WTC11 (cell line): ENCODE measurements around the gene TUBGCP6. TPM values are rescaled to one million over a fixed set of nuclear protein-coding genes. Genes with fewer than 3 reads are reported as not detected.

ENCODE experiments used
- ATAC-seq: fragments of 200-7000 bp; cut with Tn5 transposase; 2 replicates; pipeline ENCODE4 v1.10.0; 2021; ENCODE audit warnings: mild to moderate bottlenecking, moderate library complexity
- CTCF ChIA-PET: fragments of 300-600 bp; sonication (Branson Sonifier 250); formaldehyde crosslinking; loops from one replicate; lab custom pipeline; 2021; ENCODE audit warnings: antibody characterized with exemption; lab: Charles Lee
- POLR2A ChIA-PET: fragments of 350-600 bp; sonication (Branson Sonifier 250); formaldehyde crosslinking; loops from one replicate; lab custom pipeline; 2021; ENCODE audit warnings: antibody characterized with exemption; lab: Charles Lee
- DNase-seq: peaks from one replicate; pipeline ENCODE4 v3.0.0; 2021; ENCODE audit warnings: low spot score
- H3K27ac Mint-ChIP-seq: 2 replicates; pipeline ENCODE4 v1.8.0; 2021; ENCODE audit warnings: mixed read lengths
- H3K27me3 Mint-ChIP-seq: 2 replicates; pipeline ENCODE4 v1.8.0; 2021; ENCODE audit warnings: low read depth, mild to moderate bottlenecking, moderate library complexity, mixed read lengths
- H3K36me3 Mint-ChIP-seq: 2 replicates; pipeline ENCODE4 v1.8.0; 2021; ENCODE audit warnings: mixed read lengths
- H3K4me1 Mint-ChIP-seq: 2 replicates; pipeline ENCODE4 v1.8.0; 2022; ENCODE audit warnings: mixed read lengths
- H3K4me3 Mint-ChIP-seq: 2 replicates; pipeline ENCODE4 v1.8.0; 2021; ENCODE audit warnings: mild to moderate bottlenecking, moderate library complexity, mixed read lengths
- H3K9me3 Mint-ChIP-seq: 2 replicates; pipeline ENCODE4 v1.8.0; 2021; ENCODE audit warnings: mixed read lengths
- CBFB ChIP-seq: sonication (generic); formaldehyde crosslinking; IDR thresholded peaks from 2 replicates; pipeline ENCODE4 v1.8.1; 2022; ENCODE audit warnings: mild to moderate bottlenecking, low read depth, missing genetic modification reagents
- CREM ChIP-seq: sonication (generic); formaldehyde crosslinking; IDR thresholded peaks from 2 replicates; pipeline ENCODE4 v1.8.1; 2022; ENCODE audit warnings: mild to moderate bottlenecking, missing genetic modification reagents, moderate library complexity
- ELF4 ChIP-seq: sonication (generic); formaldehyde crosslinking; IDR thresholded peaks from 2 replicates; pipeline ENCODE4 v1.8.1; 2022; ENCODE audit warnings: low read depth, mild to moderate bottlenecking, moderate library complexity, missing genetic modification reagents
- ETV6 ChIP-seq: sonication (generic); formaldehyde crosslinking; IDR thresholded peaks from 2 replicates; pipeline ENCODE4 v1.8.1; 2022; ENCODE audit warnings: mild to moderate bottlenecking, missing genetic modification reagents
- JAZF1 ChIP-seq: fragments of 250-450 bp; sonication (Bioruptor Pico); IDR thresholded peaks from 2 replicates; pipeline ENCODE4 v1.9.0; 2021; ENCODE audit warnings: moderate library complexity, mild to moderate bottlenecking, inconsistent platforms
- JUN ChIP-seq: sonication (generic); formaldehyde crosslinking; IDR thresholded peaks from 2 replicates; pipeline ENCODE4 v1.8.0; 2023; ENCODE audit warnings: mild to moderate bottlenecking, missing genetic modification reagents
- KAT7 ChIP-seq: sonication (generic); formaldehyde crosslinking; IDR thresholded peaks from 2 replicates; pipeline ENCODE4 v1.8.1; 2023; ENCODE audit warnings: missing genetic modification reagents, mild to moderate bottlenecking, borderline replicate concordance
- NR1H2 ChIP-seq: sonication (generic); formaldehyde crosslinking; IDR thresholded peaks from 2 replicates; pipeline ENCODE4 v1.9.0; 2021; ENCODE audit warnings: mild to moderate bottlenecking, moderate library complexity, missing genetic modification reagents
- PRRX2 ChIP-seq: fragments of 250-450 bp; sonication (Bioruptor Pico); IDR thresholded peaks from 2 replicates; pipeline ENCODE4 v1.8.0; 2021; ENCODE audit warnings: mild to moderate bottlenecking
- RELA ChIP-seq: sonication (generic); formaldehyde crosslinking; IDR thresholded peaks from 2 replicates; pipeline ENCODE4 v1.8.1; 2022; ENCODE audit warnings: missing genetic modification reagents, mild to moderate bottlenecking, borderline replicate concordance
- RORB ChIP-seq: fragments of 250-450 bp; sonication (Bioruptor Pico); IDR thresholded peaks from 2 replicates; pipeline ENCODE4 v1.9.0; 2021; ENCODE audit warnings: mild to moderate bottlenecking
- SMAD3 ChIP-seq: sonication (generic); formaldehyde crosslinking; IDR thresholded peaks from 2 replicates; pipeline ENCODE4 v1.8.0; 2022; ENCODE audit warnings: missing genetic modification reagents, mild to moderate bottlenecking, borderline replicate concordance
- TCF7 ChIP-seq: sonication (generic); formaldehyde crosslinking; IDR thresholded peaks from 2 replicates; pipeline ENCODE4 v1.8.0; 2022; ENCODE audit warnings: mild to moderate bottlenecking, low read depth, missing genetic modification reagents, moderate library complexity
- ZBTB21 ChIP-seq: sonication (generic); formaldehyde crosslinking; IDR thresholded peaks from 2 replicates; pipeline ENCODE4 v1.8.1; 2023; ENCODE audit warnings: mild to moderate bottlenecking, missing genetic modification reagents, borderline replicate concordance
- ZNF423 ChIP-seq: fragments of 250-450 bp; sonication (Bioruptor Pico); IDR thresholded peaks from 2 replicates; pipeline ENCODE4 v2.1.2; 2022; ENCODE audit warnings: mild to moderate bottlenecking, moderate library complexity
- ZNF671 ChIP-seq: fragments of 250-450 bp; sonication (Bioruptor Pico); IDR thresholded peaks from 2 replicates; pipeline ENCODE4 v1.8.0; 2021; ENCODE audit warnings: mild to moderate bottlenecking
- total RNA-seq: library from RNA; stranded (reverse); gene quantifications from 3 replicates; pipeline ENCODE4 v1.2.3, GENCODE V29; 2021
- TF ChIP-seq, protein P1 (sequence below): sonication (generic); formaldehyde crosslinking; IDR thresholded peaks from 2 replicates; pipeline ENCODE4 v1.8.1; 2023; ENCODE audit warnings: mild to moderate bottlenecking, missing genetic modification reagents, moderate library complexity
- TF ChIP-seq, protein P2 (sequence below): fragments of 200-600 bp; IDR thresholded peaks from 2 replicates; pipeline ENCODE4 v1.8.0; 2022; ENCODE audit warnings: antibody characterized with exemption
- TF ChIP-seq, protein P3 (sequence below): sonication (generic); formaldehyde crosslinking; IDR thresholded peaks from 2 replicates; pipeline ENCODE4 v1.8.1; 2022; ENCODE audit warnings: mild to moderate bottlenecking, missing genetic modification reagents, moderate library complexity, borderline replicate concordance
- TF ChIP-seq, protein P4 (sequence below): fragments of 250-450 bp; sonication (Bioruptor Pico); IDR thresholded peaks from 2 replicates; pipeline ENCODE4 v1.8.0; 2021; ENCODE audit warnings: mild to moderate bottlenecking
- TF ChIP-seq, protein P5 (sequence below): sonication (generic); formaldehyde crosslinking; conservative IDR thresholded peaks from 2 replicates; pipeline ENCODE4 v1.8.1; 2023; ENCODE audit warnings: mild to moderate bottlenecking, low read depth, missing genetic modification reagents, moderate library complexity
- TF ChIP-seq, protein P6 (sequence below): sonication (generic); formaldehyde crosslinking; IDR thresholded peaks from 2 replicates; pipeline ENCODE4 v1.8.1; 2023; ENCODE audit warnings: mild to moderate bottlenecking, moderate library complexity, missing genetic modification reagents

The TUBGCP6 gene
- total RNA-seq, 1 experiment from 2014 or later = 45.4 TPM

DNA sequence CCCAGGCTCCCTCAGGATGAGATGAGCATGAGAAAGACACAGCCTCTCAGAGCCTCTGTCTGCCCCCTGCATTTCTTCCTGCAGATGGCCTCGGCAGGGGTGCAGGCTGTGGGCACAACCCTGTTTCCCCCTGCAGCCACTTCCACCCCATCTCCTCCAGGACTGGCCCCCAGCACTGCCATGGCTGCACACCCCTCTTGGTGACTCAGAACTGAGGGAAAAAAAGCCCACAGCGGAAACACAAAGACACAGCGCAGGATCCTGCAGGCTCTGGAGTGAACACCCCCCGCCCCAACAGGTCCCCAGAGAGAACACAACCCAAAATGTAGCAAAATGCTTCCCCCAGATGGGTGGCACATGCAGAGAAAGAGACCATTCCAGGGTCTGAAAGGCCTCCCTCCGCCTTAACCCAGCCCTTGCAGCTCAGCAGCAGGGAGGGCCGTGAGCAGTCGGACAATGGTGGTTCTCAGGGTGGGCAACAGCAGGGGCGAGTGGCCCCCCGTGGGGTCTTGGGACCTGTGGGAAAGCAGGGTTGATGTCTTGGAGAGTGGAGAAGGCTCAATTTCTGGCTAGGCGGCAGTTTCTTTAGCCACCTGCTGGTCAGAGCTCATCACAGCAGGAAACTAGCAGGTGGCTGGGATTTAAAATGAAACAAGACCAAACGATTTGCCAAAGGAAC lies 8.0 kb downstream of the TUBGCP6 start:
- H3K4me1 Mint-ChIP-seq = no peaks in the 10 kb centered on the region; the same call in 1 of the 2 replicates
- peaks cover 12% of the 10 kb centered on the region for H3K36me3 Mint-ChIP-seq
- H3K27ac Mint-ChIP-seq = no peak overlapping the region
- no peak for DNase-seq
- ATAC-seq = peak; percentile 16; the same call in 1 of the 2 replicates
- TF ChIP-seq, protein P1, sequence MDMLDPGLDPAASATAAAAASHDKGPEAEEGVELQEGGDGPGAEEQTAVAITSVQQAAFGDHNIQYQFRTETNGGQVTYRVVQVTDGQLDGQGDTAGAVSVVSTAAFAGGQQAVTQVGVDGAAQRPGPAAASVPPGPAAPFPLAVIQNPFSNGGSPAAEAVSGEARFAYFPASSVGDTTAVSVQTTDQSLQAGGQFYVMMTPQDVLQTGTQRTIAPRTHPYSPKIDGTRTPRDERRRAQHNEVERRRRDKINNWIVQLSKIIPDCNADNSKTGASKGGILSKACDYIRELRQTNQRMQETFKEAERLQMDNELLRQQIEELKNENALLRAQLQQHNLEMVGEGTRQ = no peak
- TF ChIP-seq ZNF423 = peak; percentile 79
- no peak for TF ChIP-seq RORB (CRISPR knock-in tag)
- TF ChIP-seq, protein P2, sequence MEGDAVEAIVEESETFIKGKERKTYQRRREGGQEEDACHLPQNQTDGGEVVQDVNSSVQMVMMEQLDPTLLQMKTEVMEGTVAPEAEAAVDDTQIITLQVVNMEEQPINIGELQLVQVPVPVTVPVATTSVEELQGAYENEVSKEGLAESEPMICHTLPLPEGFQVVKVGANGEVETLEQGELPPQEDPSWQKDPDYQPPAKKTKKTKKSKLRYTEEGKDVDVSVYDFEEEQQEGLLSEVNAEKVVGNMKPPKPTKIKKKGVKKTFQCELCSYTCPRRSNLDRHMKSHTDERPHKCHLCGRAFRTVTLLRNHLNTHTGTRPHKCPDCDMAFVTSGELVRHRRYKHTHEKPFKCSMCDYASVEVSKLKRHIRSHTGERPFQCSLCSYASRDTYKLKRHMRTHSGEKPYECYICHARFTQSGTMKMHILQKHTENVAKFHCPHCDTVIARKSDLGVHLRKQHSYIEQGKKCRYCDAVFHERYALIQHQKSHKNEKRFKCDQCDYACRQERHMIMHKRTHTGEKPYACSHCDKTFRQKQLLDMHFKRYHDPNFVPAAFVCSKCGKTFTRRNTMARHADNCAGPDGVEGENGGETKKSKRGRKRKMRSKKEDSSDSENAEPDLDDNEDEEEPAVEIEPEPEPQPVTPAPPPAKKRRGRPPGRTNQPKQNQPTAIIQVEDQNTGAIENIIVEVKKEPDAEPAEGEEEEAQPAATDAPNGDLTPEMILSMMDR = peak; percentile 17; the same call in 1 of the 2 replicates
- TF ChIP-seq, protein P3, sequence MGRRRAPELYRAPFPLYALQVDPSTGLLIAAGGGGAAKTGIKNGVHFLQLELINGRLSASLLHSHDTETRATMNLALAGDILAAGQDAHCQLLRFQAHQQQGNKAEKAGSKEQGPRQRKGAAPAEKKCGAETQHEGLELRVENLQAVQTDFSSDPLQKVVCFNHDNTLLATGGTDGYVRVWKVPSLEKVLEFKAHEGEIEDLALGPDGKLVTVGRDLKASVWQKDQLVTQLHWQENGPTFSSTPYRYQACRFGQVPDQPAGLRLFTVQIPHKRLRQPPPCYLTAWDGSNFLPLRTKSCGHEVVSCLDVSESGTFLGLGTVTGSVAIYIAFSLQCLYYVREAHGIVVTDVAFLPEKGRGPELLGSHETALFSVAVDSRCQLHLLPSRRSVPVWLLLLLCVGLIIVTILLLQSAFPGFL (CRISPR knock-in tag) = no peak
- no peak overlapping the region for H3K4me3 Mint-ChIP-seq
- peaks cover 11% of the 10 kb centered on the region for H3K9me3 Mint-ChIP-seq
- H3K27me3 Mint-ChIP-seq = no peaks in the 10 kb centered on the region
- ChIA-PET CTCF (interaction anchor here (0.6 to 2.5 kb wide), 22 partner anchors 9 to 178 kb away, joined by 3 to 15 read pairs (median 4); partner anchors contain the start of genes DENND6B and PANX2), POLR2A (no interaction called here)

DNA sequence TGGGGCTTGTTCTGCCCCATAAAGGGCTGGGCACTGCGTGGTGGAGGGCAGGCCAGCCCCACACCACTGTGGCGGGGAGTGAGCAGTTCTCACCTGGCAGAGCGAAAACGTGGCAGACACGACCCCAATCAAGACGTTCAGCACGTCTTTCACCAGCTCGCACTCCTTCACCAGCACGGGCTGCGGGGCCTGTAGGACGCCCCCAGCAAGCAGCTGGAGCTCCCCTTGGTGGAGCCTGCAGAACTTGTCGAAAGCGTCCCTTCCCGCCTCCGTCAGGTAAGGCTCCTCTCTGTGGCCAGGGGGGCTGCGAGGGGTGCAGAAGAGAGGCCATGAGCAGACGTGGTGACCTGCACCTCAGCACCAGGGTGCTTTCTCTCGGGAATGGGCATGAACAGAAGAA lies 11.6 kb downstream of the TUBGCP6 start:
- POLR2A ChIA-PET = no interaction called here
- Mint-ChIP-seq H3K27me3 (no peaks in the 10 kb centered on the region), H3K27ac (no peak overlapping the region)

DNA sequence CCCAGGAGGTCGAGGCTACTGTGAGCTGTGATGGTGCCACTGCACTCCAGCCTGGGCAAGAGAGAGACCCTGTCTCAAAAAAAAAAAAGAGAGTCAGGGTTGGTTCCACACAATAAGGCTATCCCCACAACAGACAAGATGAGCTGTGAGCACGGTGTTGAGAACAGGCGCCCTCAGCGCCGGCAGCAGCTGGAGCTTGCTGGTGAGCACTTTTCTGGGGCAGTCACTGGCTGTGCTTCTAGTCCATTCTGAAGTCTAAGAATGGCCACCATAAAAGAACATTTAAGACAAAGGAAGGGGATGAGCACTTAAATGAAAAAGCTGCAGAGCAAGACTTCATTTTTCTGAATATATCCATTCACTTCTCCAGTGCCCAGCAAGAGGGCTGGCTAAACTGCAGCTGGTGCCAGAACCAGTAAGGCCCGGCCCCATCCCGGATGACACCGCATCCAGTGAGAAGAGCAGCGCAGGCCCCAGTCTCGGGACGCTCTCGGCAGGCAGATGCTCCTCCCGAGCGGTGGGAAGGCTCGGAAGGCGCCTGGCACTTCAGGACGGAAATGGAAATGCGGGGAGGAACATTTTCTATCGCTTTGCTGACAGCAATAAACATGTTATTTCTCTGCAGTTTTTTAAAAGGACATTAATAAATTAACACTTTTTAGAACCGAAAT lies 12.2 kb downstream of the TUBGCP6 start:
- DNase-seq (no peak), ATAC-seq (no peak)
- Mint-ChIP-seq H3K4me3 (no peak overlapping the region), H3K27me3 (no peaks in the 10 kb centered on the region), H3K4me1 (no peaks in the 10 kb centered on the region; the same call in 1 of the 2 replicates), H3K9me3 (peaks cover 11% of the 10 kb centered on the region), H3K27ac (no peak overlapping the region), H3K36me3 (peaks cover 12% of the 10 kb centered on the region)
- POLR2A ChIA-PET = no interaction called here
- CTCF ChIA-PET = interaction anchor here (0.9 to 1.2 kb wide), 2 partner anchors 8 to 265 kb away, joined by 3 to 6 read pairs; no protein-coding TSS in a partner anchor
- TF ChIP-seq ETV6 (CRISPR knock-in tag) = no peak
- TF ChIP-seq, protein P4, sequence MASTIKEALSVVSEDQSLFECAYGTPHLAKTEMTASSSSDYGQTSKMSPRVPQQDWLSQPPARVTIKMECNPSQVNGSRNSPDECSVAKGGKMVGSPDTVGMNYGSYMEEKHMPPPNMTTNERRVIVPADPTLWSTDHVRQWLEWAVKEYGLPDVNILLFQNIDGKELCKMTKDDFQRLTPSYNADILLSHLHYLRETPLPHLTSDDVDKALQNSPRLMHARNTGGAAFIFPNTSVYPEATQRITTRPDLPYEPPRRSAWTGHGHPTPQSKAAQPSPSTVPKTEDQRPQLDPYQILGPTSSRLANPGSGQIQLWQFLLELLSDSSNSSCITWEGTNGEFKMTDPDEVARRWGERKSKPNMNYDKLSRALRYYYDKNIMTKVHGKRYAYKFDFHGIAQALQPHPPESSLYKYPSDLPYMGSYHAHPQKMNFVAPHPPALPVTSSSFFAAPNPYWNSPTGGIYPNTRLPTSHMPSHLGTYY (CRISPR knock-in tag) = no peak
- no peak for TF ChIP-seq KAT7 (CRISPR knock-in tag)
- TF ChIP-seq CREM (CRISPR knock-in tag) = no peak
- TF ChIP-seq JUN (CRISPR knock-in tag) = no peak
- TF ChIP-seq RELA (CRISPR knock-in tag) = no peak
- TF ChIP-seq ZNF671 (CRISPR knock-in tag) = no peak
- TF ChIP-seq ELF4 (CRISPR knock-in tag) = no peak
- no peak for TF ChIP-seq NR1H2
- TF ChIP-seq, protein P5, sequence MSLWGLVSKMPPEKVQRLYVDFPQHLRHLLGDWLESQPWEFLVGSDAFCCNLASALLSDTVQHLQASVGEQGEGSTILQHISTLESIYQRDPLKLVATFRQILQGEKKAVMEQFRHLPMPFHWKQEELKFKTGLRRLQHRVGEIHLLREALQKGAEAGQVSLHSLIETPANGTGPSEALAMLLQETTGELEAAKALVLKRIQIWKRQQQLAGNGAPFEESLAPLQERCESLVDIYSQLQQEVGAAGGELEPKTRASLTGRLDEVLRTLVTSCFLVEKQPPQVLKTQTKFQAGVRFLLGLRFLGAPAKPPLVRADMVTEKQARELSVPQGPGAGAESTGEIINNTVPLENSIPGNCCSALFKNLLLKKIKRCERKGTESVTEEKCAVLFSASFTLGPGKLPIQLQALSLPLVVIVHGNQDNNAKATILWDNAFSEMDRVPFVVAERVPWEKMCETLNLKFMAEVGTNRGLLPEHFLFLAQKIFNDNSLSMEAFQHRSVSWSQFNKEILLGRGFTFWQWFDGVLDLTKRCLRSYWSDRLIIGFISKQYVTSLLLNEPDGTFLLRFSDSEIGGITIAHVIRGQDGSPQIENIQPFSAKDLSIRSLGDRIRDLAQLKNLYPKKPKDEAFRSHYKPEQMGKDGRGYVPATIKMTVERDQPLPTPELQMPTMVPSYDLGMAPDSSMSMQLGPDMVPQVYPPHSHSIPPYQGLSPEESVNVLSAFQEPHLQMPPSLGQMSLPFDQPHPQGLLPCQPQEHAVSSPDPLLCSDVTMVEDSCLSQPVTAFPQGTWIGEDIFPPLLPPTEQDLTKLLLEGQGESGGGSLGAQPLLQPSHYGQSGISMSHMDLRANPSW (CRISPR knock-in tag) = no peak
- TF ChIP-seq ZBTB21 (CRISPR knock-in tag) = no peak
- TF ChIP-seq SMAD3 (CRISPR knock-in tag) = no peak
- no peak for TF ChIP-seq PRRX2 (CRISPR knock-in tag)
- no peak for TF ChIP-seq CBFB (CRISPR knock-in tag)

More for the DNA sequence above, 11.6 kb downstream of the TUBGCP6 start:
- CTCF ChIA-PET = interaction anchor here (0.5 to 1.2 kb wide), 3 partner anchors 8 to 265 kb away, joined by 3 to 6 read pairs (median 3); no protein-coding TSS in a partner anchor
- no peak for DNase-seq
- no peak for ATAC-seq
- no peak overlapping the region for H3K4me3 Mint-ChIP-seq
- H3K36me3 Mint-ChIP-seq = peaks cover 12% of the 10 kb centered on the region
- H3K4me1 Mint-ChIP-seq = no peaks in the 10 kb centered on the region; the same call in 1 of the 2 replicates
- TF ChIP-seq TCF7 (CRISPR knock-in tag) (no peak), JAZF1 (no peak)
- TF ChIP-seq, protein P6, sequence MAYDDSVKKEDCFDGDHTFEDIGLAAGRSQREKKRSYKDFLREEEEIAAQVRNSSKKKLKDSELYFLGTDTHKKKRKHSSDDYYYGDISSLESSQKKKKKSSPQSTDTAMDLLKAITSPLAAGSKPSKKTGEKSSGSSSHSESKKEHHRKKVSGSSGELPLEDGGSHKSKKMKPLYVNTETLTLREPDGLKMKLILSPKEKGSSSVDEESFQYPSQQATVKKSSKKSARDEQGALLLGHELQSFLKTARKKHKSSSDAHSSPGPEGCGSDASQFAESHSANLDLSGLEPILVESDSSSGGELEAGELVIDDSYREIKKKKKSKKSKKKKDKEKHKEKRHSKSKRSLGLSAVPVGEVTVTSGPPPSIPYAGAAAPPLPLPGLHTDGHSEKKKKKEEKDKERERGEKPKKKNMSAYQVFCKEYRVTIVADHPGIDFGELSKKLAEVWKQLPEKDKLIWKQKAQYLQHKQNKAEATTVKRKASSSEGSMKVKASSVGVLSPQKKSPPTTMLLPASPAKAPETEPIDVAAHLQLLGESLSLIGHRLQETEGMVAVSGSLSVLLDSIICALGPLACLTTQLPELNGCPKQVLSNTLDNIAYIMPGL (CRISPR knock-in tag) = no peak
- peaks cover 11% of the 10 kb centered on the region for H3K9me3 Mint-ChIP-seq
